ENCODE results near the gene UAP1L1. TPM values are rescaled to one million over a fixed set of nuclear protein-coding genes. Genes with fewer than 3 reads are reported as not detected.

Gene UAP1L1
- total RNA-seq, 1 experiment from 2014 or later, result 6.6 TPM

- no peak overlapping the region for H3K9ac ChIP-seq (ENCODE audit: extremely low read depth, insufficient read length, low read length)
- no peak for TF ChIP-seq CTCF (conservative IDR thresholded peaks at IDR 0.05)
- H3K4me2 ChIP-seq (ENCODE audit: insufficient read depth, insufficient read length, low read length), result peak overlapping the region; percentile 71
- H4K91ac ChIP-seq (ENCODE audit: insufficient read length, low read depth, low read length), result no peak overlapping the region
- H3K23ac ChIP-seq (ENCODE audit: insufficient read length, low read depth, low read length), result no peak overlapping the region
- peaks cover 14 to 17% of the 10 kb centered on the region in 2 experiments for H3K4me1 Mint-ChIP-seq
- no peak overlapping the region for H2AK5ac ChIP-seq (ENCODE audit: insufficient read length, low read length)
- H3K79me2 ChIP-seq (ENCODE audit: insufficient read depth, low read length), result no peaks in the 10 kb centered on the region
- H3K14ac ChIP-seq (ENCODE audit: insufficient read depth, low read length), result peak overlapping the region; percentile 89; the same call in 1 of the 2 replicates
- H3K4ac ChIP-seq (ENCODE audit: low read depth, low read length), result no peak overlapping the region
- H3T11ph ChIP-seq (ENCODE audit: low read length), result no peak overlapping the region
- H3K27ac ChIP-seq (ENCODE audit: insufficient read length, low read depth, low read length), result no peak overlapping the region
- no peaks in the 10 kb centered on the region for H3K79me1 ChIP-seq (ENCODE audit: insufficient read depth, low read depth, low read length, poor library complexity, severe bottlenecking)
- no peak overlapping the region for H2BK20ac ChIP-seq (ENCODE audit: low read depth, low read length, poor library complexity, severe bottlenecking)
- H3K27me3 Mint-ChIP-seq (ENCODE audit: low read depth), result peaks cover 47% of the 10 kb centered on the region
- no peak overlapping the region for H2BK120ac ChIP-seq (ENCODE audit: low read depth, low read length, poor library complexity, severe bottlenecking)
- no peaks in the 10 kb centered on the region for H4K20me1 ChIP-seq (ENCODE audit: control insufficient read depth, insufficient read depth, insufficient read length)
- no peak overlapping the region for H3K18ac ChIP-seq (ENCODE audit: insufficient read length, low read depth, low read length)
- H3K27me3 ChIP-seq (ENCODE audit: insufficient read depth, low read length), result no peaks in the 10 kb centered on the region
- H3K36me3 Mint-ChIP-seq (ENCODE audit: insufficient read depth in 1 of 3, low read depth in 3 of 3), result no peaks in the 10 kb centered on the region; a peak in 1 of 7 replicates
- H2BK5ac ChIP-seq (ENCODE audit: insufficient read length, low read length), result no peak overlapping the region
- H3K9me3 Mint-ChIP-seq, result no peaks in the 10 kb centered on the region
- H3K23me2 ChIP-seq (ENCODE audit: insufficient read length, low read depth, low read length, poor library complexity, severe bottlenecking), result peaks cover 4% of the 10 kb centered on the region
- peak; percentile 34 for DNase-seq
- no peak overlapping the region for H4K5ac ChIP-seq (ENCODE audit: insufficient read length, low read depth, low read length)
- H3K56ac ChIP-seq (ENCODE audit: insufficient read length, low read depth, low read length), result no peak overlapping the region
- WGBS (ENCODE audit: extremely low coverage, insufficient read length, low lambda C conversion rate), result no CpG with 5 or more reads among the region's 58 CpGs
- no peak overlapping the region for H4K8ac ChIP-seq (replicated peaks; ENCODE audit: insufficient read length, low read depth, low read length)
- no peak overlapping the region for H2BK12ac ChIP-seq (ENCODE audit: insufficient read length, low read depth, low read length)
- H2AFZ ChIP-seq (ENCODE audit: low read length), result no peak overlapping the region
- H3K4me3 Mint-ChIP-seq, result peak overlapping the region; percentile 69 to 87
- H2BK15ac ChIP-seq (ENCODE audit: low read depth, low read length), result no peak overlapping the region
- no peaks in the 10 kb centered on the region for H3K4me1 ChIP-seq (ENCODE audit: insufficient read depth, low read length)
- peak overlapping the region in 1 of 3 experiments; percentile 70; a peak in 1 of 7 replicates for H3K27ac Mint-ChIP-seq
- H3K9me3 ChIP-seq (ENCODE audit: control insufficient read depth, low read depth, low read length), result no peaks in the 10 kb centered on the region
Measured at GRCh38 chr9:137130176-137130755, 52.9 kb downstream of the UAP1L1 start.

Other genes starting within 250 kb of the UAP1L1 start
- 1.8 and 2.3 TPM in 2 replicates for gene AJM1, start 235.0 kb upstream of the UAP1L1 start, total RNA-seq (2021)
- gene PHPT1, start 228.1 kb upstream of the UAP1L1 start, total RNA-seq (2021), result 161 and 175 TPM in 2 replicates
- gene MAMDC4, start 225.2 kb upstream of the UAP1L1 start, total RNA-seq (2021), result 6.9 and 9.2 TPM in 2 replicates
- 318 and 328 TPM in 2 replicates for gene EDF1, start 211.2 kb upstream of the UAP1L1 start, total RNA-seq (2021)
- gene TRAF2, start 191.0 kb upstream of the UAP1L1 start, total RNA-seq (2021), result 48.8 and 49.2 TPM in 2 replicates
- gene FBXW5, start 132.8 kb upstream of the UAP1L1 start, total RNA-seq (2021), result 62.2 and 65.0 TPM in 2 replicates
- 0.96 and 1.3 TPM in 2 replicates for gene C8G, start 132.3 kb upstream of the UAP1L1 start, total RNA-seq (2021)
- 2.1 and 4.5 TPM in 2 replicates for gene LCN12, start 125.2 kb upstream of the UAP1L1 start, total RNA-seq (2021)
- 3.6 and 4.8 TPM in 2 replicates for gene PTGDS, start 100.0 kb upstream of the UAP1L1 start, total RNA-seq (2021)
- gene LCNL1, start 94.5 kb upstream of the UAP1L1 start, total RNA-seq (2021), result 0.18 and 0.20 TPM in 2 replicates
- 46.8 and 51.2 TPM in 2 replicates for gene PAXX, start 85.1 kb upstream of the UAP1L1 start, total RNA-seq (2021)
- 0.29 and 0.31 TPM in 2 replicates for gene CLIC3, start 80.9 kb upstream of the UAP1L1 start, total RNA-seq (2021)
- 15.2 and 22.4 TPM in 2 replicates for gene ABCA2, start 49.3 kb upstream of the UAP1L1 start, total RNA-seq (2021)
- gene FUT7, start 45.4 kb upstream of the UAP1L1 start, total RNA-seq (2021), result not detected in 2 replicates
- gene NPDC1, start 31.3 kb upstream of the UAP1L1 start, total RNA-seq (2021), result 51.8 and 57.6 TPM in 2 replicates
- 4.0 and 5.1 TPM in 2 replicates for gene ENTPD2, start 23.5 kb upstream of the UAP1L1 start, total RNA-seq (2021)
- gene SAPCD2, start 7.0 kb upstream of the UAP1L1 start, total RNA-seq (2021), result 29.8 and 30.0 TPM in 2 replicates
- 32.7 and 34.9 TPM in 2 replicates for gene MAN1B1, start 9.5 kb downstream of the UAP1L1 start, total RNA-seq (2021)
- gene DPP7, start 37.2 kb downstream of the UAP1L1 start, total RNA-seq (2021), result 27.3 and 29.4 TPM in 2 replicates
- 2.0 and 2.9 TPM in 2 replicates for gene GRIN1, start 61.6 kb downstream of the UAP1L1 start, total RNA-seq (2021)
- 0.55 and 0.96 TPM in 2 replicates for gene LRRC26, start 92.5 kb downstream of the UAP1L1 start, total RNA-seq (2021)
- gene TMEM210, start 94.5 kb downstream of the UAP1L1 start, total RNA-seq (2021), result not detected in 2 replicates
- 54.8 and 54.9 TPM in 2 replicates for gene ANAPC2, start 111.0 kb downstream of the UAP1L1 start, total RNA-seq (2021)
- 69.2 and 69.4 TPM in 2 replicates for gene SSNA1, start 111.2 kb downstream of the UAP1L1 start, total RNA-seq (2021)
- 30.7 and 32.0 TPM in 2 replicates for gene TPRN, start 123.2 kb downstream of the UAP1L1 start, total RNA-seq (2021)
- gene TMEM203, start 128.1 kb downstream of the UAP1L1 start, total RNA-seq (2021), result 34.1 and 35.5 TPM in 2 replicates
- gene NDOR1, start 128.2 kb downstream of the UAP1L1 start, total RNA-seq (2021), result 44.1 and 45.3 TPM in 2 replicates
- gene RNF208, start 144.7 kb downstream of the UAP1L1 start, total RNA-seq (2021), result 7.7 and 8.1 TPM in 2 replicates
- gene CYSRT1, start 147.7 kb downstream of the UAP1L1 start, total RNA-seq (2021), result 1.0 and 1.9 TPM in 2 replicates
- 0.15 and 0.20 TPM in 2 replicates for gene RNF224, start 150.0 kb downstream of the UAP1L1 start, total RNA-seq (2021)
- not detected in 2 replicates for gene SLC34A3, start 153.4 kb downstream of the UAP1L1 start, total RNA-seq (2021)
- 378 and 386 TPM in 2 replicates for gene TUBB4B, start 163.8 kb downstream of the UAP1L1 start, total RNA-seq (2021)
- not detected in 2 replicates for gene STPG3, start 173.8 kb downstream of the UAP1L1 start, total RNA-seq (2021)
- 71.4 and 71.7 TPM in 2 replicates for gene NELFB, start 177.8 kb downstream of the UAP1L1 start, total RNA-seq (2021)
- 5.9 and 6.2 TPM in 2 replicates for gene TOR4A, start 200.2 kb downstream of the UAP1L1 start, total RNA-seq (2021)
- 22.8 and 23.8 TPM in 2 replicates for gene NRARP, start 224.8 kb downstream of the UAP1L1 start, total RNA-seq (2021)

Data from H9 (cell line).